Neural cell (in vitro differentiated cells): Measurements from ENCODE around the gene SLC25A15.

Experiments
- EP300 ChIP-seq: fragments of 450-650 bp; conservative IDR thresholded peaks from 2 replicates; pipeline ENCODE4 v1.6.1; 2014; ENCODE audit warnings: antibody characterized with exemption, mild to moderate bottlenecking, moderate library complexity; ENCODE audit not compliant: poor library complexity, severe bottlenecking
- TAF1 ChIP-seq: IDR thresholded peaks from 2 replicates; pipeline ENCODE4 v1.6.1; 2012; ENCODE audit warnings: low read depth
- TF ChIP-seq, protein P1 (sequence below): fragments of 450-650 bp; IDR thresholded peaks from 2 replicates; pipeline ENCODE4 v1.5.1; 2014; ENCODE audit warnings: antibody characterized with exemption, mild to moderate bottlenecking, moderate library complexity; ENCODE audit not compliant: poor library complexity, severe bottlenecking

DNA sequence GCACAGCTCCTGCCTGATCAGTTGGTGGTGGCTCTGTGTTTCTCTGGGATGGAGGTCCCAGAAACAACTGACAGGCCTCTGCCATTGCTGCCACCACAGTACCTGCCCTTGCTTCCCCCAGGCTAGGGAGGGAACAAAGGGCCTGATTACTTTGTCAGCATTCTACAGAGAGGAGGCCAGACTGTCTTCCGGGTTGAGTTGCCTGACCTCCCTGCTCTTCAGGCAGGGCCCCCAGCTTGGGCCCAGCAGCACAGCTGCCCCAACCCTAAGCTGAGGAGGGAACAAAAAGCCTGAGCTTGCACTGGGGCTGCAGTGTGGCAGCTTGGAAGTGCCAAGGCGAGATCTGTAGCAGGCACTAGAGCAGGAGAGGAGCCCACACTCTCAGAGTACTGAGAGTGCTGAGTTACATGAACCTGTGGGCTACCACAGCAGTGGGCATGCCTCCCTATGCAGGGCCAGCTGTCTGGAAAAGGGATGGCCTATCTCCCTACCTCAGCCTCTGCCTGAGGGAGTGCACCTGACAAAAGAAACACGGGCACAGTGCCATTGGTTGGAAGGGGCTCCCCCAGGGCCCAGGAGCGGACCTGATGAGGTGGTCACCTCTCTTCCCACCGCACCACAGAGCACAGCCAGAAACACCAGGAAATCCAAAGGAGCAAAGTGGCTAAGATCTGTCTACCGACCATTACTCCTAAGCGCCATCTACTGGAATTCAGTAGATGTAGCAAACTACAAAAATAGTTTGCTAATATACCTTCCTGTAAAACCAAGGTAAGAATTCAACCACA lies 24.4 kb downstream of the SLC25A15 start:
- TF ChIP-seq, protein P1, sequence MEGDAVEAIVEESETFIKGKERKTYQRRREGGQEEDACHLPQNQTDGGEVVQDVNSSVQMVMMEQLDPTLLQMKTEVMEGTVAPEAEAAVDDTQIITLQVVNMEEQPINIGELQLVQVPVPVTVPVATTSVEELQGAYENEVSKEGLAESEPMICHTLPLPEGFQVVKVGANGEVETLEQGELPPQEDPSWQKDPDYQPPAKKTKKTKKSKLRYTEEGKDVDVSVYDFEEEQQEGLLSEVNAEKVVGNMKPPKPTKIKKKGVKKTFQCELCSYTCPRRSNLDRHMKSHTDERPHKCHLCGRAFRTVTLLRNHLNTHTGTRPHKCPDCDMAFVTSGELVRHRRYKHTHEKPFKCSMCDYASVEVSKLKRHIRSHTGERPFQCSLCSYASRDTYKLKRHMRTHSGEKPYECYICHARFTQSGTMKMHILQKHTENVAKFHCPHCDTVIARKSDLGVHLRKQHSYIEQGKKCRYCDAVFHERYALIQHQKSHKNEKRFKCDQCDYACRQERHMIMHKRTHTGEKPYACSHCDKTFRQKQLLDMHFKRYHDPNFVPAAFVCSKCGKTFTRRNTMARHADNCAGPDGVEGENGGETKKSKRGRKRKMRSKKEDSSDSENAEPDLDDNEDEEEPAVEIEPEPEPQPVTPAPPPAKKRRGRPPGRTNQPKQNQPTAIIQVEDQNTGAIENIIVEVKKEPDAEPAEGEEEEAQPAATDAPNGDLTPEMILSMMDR, result no peak
- TF ChIP-seq TAF1, result no peak
- no peak for TF ChIP-seq EP300
